HepG2 (cell line): ENCODE data around the gene DNAH8. TPM values are rescaled to one million over a fixed set of nuclear protein-coding genes. Genes with fewer than 3 reads are reported as not detected.

Experiments
- CCDC6 ChIP-seq: sonication (generic); formaldehyde crosslinking; IDR thresholded peaks from 2 replicates; pipeline ENCODE4 v1.8.1; 2022; ENCODE audit warnings: mild to moderate bottlenecking, missing genetic modification reagents, moderate library complexity
- CREBL2 ChIP-seq: sonication (generic); formaldehyde crosslinking; IDR thresholded peaks from 2 replicates; pipeline ENCODE4 v1.8.1; 2023; ENCODE audit warnings: missing genetic modification reagents, mild to moderate bottlenecking, borderline replicate concordance
- CREM ChIP-seq, 2 experiments: sonication (generic) in 1 of 2; formaldehyde crosslinking in 1 of 2; IDR thresholded peaks; 2 replicates each; pipeline versions ENCODE4 v1.4.0 to v1.6.1; 2016 to 2020; ENCODE audit warnings: antibody characterized with exemption in 1 of 2, mild to moderate bottlenecking in 1 of 2, missing genetic modification reagents in 1 of 2
- ELF4 ChIP-seq: sonication (generic); formaldehyde crosslinking; IDR thresholded peaks from 2 replicates; pipeline ENCODE4 v1.5.0; 2020; ENCODE audit warnings: missing genetic modification reagents, mild to moderate bottlenecking, moderate library complexity, borderline replicate concordance
- FOXA3 ChIP-seq: IDR thresholded peaks from 2 replicates; pipeline ENCODE4 v1.6.1; 2016; ENCODE audit warnings: missing genetic modification reagents, missing compliant biosample characterization
- FOXP4 ChIP-seq: sonication (generic); formaldehyde crosslinking; IDR thresholded peaks from 2 replicates; pipeline ENCODE4 v1.4.0; 2020; ENCODE audit warnings: missing genetic modification reagents
- KLF12 ChIP-seq: sonication (generic); formaldehyde crosslinking; IDR thresholded peaks from 2 replicates; pipeline ENCODE4 v1.4.0; 2020; ENCODE audit warnings: missing genetic modification reagents, borderline replicate concordance
- NFIB ChIP-seq: sonication (generic); formaldehyde crosslinking; IDR thresholded peaks from 2 replicates; pipeline ENCODE4 v1.9.0; 2021; ENCODE audit warnings: missing genetic modification reagents, mild to moderate bottlenecking, borderline replicate concordance
- POLR2G ChIP-seq: fragments of 200-400 bp; formaldehyde crosslinking; IDR thresholded peaks from 2 replicates; pipeline ENCODE4 v1.6.1; 2018; ENCODE audit warnings: mild to moderate bottlenecking, low read depth, low read length, moderate library complexity
- SAP130 ChIP-seq: IDR thresholded peaks from 2 replicates; pipeline ENCODE4 v1.6.1; 2016; ENCODE audit warnings: low read depth
- XRCC5 ChIP-seq: fragments of 200-400 bp; formaldehyde crosslinking; optimal IDR thresholded peaks from 2 replicates; pipeline ENCODE3; 2017; ENCODE audit warnings: mild to moderate bottlenecking, low read length
- ZFP1 ChIP-seq: IDR thresholded peaks from 2 replicates; pipeline ENCODE4 v1.6.1; 2016
- ZKSCAN5 ChIP-seq: sonication (generic); formaldehyde crosslinking; IDR thresholded peaks from 2 replicates; pipeline ENCODE4 v1.5.1; 2020; ENCODE audit warnings: mild to moderate bottlenecking, missing genetic modification reagents
- ZNF124 ChIP-seq: sonication (generic); formaldehyde crosslinking; IDR thresholded peaks from 2 replicates; pipeline ENCODE4 v1.4.0; 2020; ENCODE audit warnings: missing genetic modification reagents
- ZNF224 ChIP-seq: sonication (generic); formaldehyde crosslinking; IDR thresholded peaks from 2 replicates; pipeline ENCODE4 v1.5.0; 2020; ENCODE audit warnings: mild to moderate bottlenecking, missing genetic modification reagents
- ZNF256 ChIP-seq: sonication (generic); formaldehyde crosslinking; conservative IDR thresholded peaks from 2 replicates; pipeline ENCODE4 v1.4.0; 2020; ENCODE audit warnings: missing genetic modification reagents
- ZNF350 ChIP-seq: sonication (generic); formaldehyde crosslinking; IDR thresholded peaks from 2 replicates; pipeline ENCODE4 v1.4.0; 2020; ENCODE audit warnings: mild to moderate bottlenecking, low read depth, missing genetic modification reagents, borderline replicate concordance
- ZNF501 ChIP-seq: sonication (generic); formaldehyde crosslinking; IDR thresholded peaks from 2 replicates; pipeline ENCODE4 v1.5.1; 2020; ENCODE audit warnings: mild to moderate bottlenecking, moderate library complexity, missing genetic modification reagents
- ZNF710 ChIP-seq: sonication (generic); formaldehyde crosslinking; IDR thresholded peaks from 2 replicates; pipeline ENCODE4 v1.5.0; 2020; ENCODE audit warnings: mild to moderate bottlenecking, missing genetic modification reagents, borderline replicate concordance
- ZSCAN22 ChIP-seq: sonication (generic); formaldehyde crosslinking; IDR thresholded peaks from 2 replicates; pipeline ENCODE4 v1.4.0; 2020; ENCODE audit warnings: mild to moderate bottlenecking, missing genetic modification reagents
- polyA plus RNA-seq, 8 experiments: library from polyadenylated mRNA; depleted of rRNA in 3 of 8; stranded (reverse) in 7 of 8; unstranded in 1 of 8; fragments of >200 nt; fragmentation: Illumina TruSeq in 4 of 8; extraction: Trizol in 4 of 8; gene quantifications; 2 replicates each; pipeline versions ENCODE4 v1.2.1 to v1.2.3, GENCODE V29; 2011 to 2016; ENCODE audit warnings: low read depth in 4 of 8, missing spikeins in 1 of 8, mixed read lengths in 1 of 8; ENCODE audit not compliant: insufficient read depth in 1 of 8
- total RNA-seq, 5 experiments: library from RNA; depleted of rRNA; stranded (reverse); fragments of >200 nt; fragmentation: Illumina TruSeq; extraction: Trizol; gene quantifications; 2 replicates each; pipeline ENCODE4 v1.2.3, GENCODE V29; 2016; ENCODE audit warnings: low read depth in 1 of 5

Gene DNAH8
- total and polyA plus RNA-seq, 2 of the 13 experiments (the other 11 are each of a cell fraction or from before 2014, with no cell fraction given): not detected

- TF ChIP-seq ZNF350 (CRISPR knock-in tag) (peak; percentile 88; the same call in 1 of the 2 replicates), ZNF124 (peak; percentile 66; the same call in 1 of the 2 replicates), FOXA3 (peak; percentile 85), ZSCAN22 (CRISPR knock-in tag) (no peak), ZNF501 (peak; percentile 91), SAP130 (CRISPR knock-in tag) (peak; percentile 86), KLF12 (peak; percentile 77; the same call in 1 of the 2 replicates), FOXP4 (CRISPR knock-in tag) (no peak), POLR2G (peak; percentile 93), ZNF256 (CRISPR knock-in tag) (no peak; the same call in 1 of the 2 replicates), ELF4 (CRISPR knock-in tag) (0 out of 2 replicates have a peak, but pooled peaks have one; percentile 10), CREM (IDR thresholded peaks at IDR 0.05) (peak; percentile 85), CREM (CRISPR knock-in tag; IDR thresholded peaks at IDR 0.05) (no peak), ZFP1 (CRISPR knock-in tag) (no peak), ZNF710 (peak; percentile 95; the same call in 1 of the 2 replicates), XRCC5 (peak; percentile 76), NFIB (no peak), CCDC6 (CRISPR knock-in tag) (no peak), ZKSCAN5 (CRISPR knock-in tag) (peak; percentile 62; the same call in 1 of the 2 replicates), ZNF224 (CRISPR knock-in tag) (peak; percentile 92), CREBL2 (CRISPR knock-in tag) (no peak)
These were observed 12.3 kb upstream of the DNAH8 start, which contains the start of gene GLO1 (continued) for GRCh38 chr6:38702558-38703397.
